AG04449 (cell line): Measurements from ENCODE around the gene REN.

Experiments
- CTCF ChIA-PET: fragments of 350-600 bp; formaldehyde crosslinking; extraction: SDS; loops from one replicate; lab custom pipeline; 2021; ENCODE audit warnings: antibody characterized with exemption; lab: Yijun Ruan, JAX
- POLR2A ChIA-PET: fragments of 400-600, 350-600 bp; formaldehyde crosslinking; extraction: SDS; loops from one replicate; lab custom pipeline; 2020; ENCODE audit warnings: antibody characterized with exemption, inconsistent platforms; lab: Yijun Ruan, JAX
- DNase-seq: peaks from one replicate; pipeline ENCODE4 v3.0.0-alpha.2; 2010; ENCODE audit warnings: low read depth, low spot score
- H3K4me3 ChIP-seq: 2 replicates; pipeline ENCODE4 v1.5.1; 2011; ENCODE audit warnings: low read depth, mild to moderate bottlenecking, control low read depth, low read length
- TF ChIP-seq, protein P1 (sequence below): IDR thresholded peaks from one replicate; pipeline ENCODE4 v1.5.1; 2011; ENCODE audit warnings: mild to moderate bottlenecking, moderate library complexity, low read length, control low read depth, inconsistent platforms; ENCODE audit not compliant: insufficient read depth; ENCODE audit errors: missing control alignments

Gene REN

GRCh38 chr1:204139952-204140351 lies 26.2 kb downstream of the REN start:
- TF ChIP-seq, protein P1, sequence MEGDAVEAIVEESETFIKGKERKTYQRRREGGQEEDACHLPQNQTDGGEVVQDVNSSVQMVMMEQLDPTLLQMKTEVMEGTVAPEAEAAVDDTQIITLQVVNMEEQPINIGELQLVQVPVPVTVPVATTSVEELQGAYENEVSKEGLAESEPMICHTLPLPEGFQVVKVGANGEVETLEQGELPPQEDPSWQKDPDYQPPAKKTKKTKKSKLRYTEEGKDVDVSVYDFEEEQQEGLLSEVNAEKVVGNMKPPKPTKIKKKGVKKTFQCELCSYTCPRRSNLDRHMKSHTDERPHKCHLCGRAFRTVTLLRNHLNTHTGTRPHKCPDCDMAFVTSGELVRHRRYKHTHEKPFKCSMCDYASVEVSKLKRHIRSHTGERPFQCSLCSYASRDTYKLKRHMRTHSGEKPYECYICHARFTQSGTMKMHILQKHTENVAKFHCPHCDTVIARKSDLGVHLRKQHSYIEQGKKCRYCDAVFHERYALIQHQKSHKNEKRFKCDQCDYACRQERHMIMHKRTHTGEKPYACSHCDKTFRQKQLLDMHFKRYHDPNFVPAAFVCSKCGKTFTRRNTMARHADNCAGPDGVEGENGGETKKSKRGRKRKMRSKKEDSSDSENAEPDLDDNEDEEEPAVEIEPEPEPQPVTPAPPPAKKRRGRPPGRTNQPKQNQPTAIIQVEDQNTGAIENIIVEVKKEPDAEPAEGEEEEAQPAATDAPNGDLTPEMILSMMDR = no peak
- no peak for DNase-seq
- ChIA-PET CTCF (interaction anchor here (1.0 to 26.8 kb wide), 5 partner anchors 11 to 275 kb away, joined by 3 to 1069 read pairs (median 10); partner anchors contain the start of genes ETNK2 and SNRPE), POLR2A (no interaction called here)
- H3K4me3 ChIP-seq = no peak overlapping the region

DNA sequence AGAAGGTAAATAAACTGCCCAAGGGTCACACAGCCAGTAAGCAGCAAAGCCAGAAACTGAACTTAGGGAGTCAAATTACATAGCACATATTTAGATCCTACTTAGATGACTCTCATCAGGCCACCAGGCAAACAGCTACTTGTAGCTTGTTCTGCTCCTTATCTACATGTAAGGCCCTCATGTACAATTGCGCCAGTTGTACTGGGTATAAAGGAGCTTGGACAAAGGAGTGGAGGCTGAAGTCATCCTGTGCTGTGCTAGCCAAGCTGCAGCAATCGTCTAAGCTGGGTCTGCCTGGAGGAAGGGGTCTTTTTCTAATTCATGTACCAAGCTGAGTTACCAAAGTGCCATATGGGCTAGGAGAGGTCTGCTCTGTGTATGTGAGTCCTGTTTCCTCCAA lies 27.0 kb downstream of the REN start:
- H3K4me3 ChIP-seq = no peak overlapping the region
- ChIA-PET POLR2A (no interaction called here), CTCF (interaction anchor here (1.1 to 26.8 kb wide), 5 partner anchors 10 to 274 kb away, joined by 3 to 1069 read pairs (median 10); partner anchors contain the start of genes ETNK2 and SNRPE)
- DNase-seq = no peak
- TF ChIP-seq, protein P1 = no peak

DNA sequence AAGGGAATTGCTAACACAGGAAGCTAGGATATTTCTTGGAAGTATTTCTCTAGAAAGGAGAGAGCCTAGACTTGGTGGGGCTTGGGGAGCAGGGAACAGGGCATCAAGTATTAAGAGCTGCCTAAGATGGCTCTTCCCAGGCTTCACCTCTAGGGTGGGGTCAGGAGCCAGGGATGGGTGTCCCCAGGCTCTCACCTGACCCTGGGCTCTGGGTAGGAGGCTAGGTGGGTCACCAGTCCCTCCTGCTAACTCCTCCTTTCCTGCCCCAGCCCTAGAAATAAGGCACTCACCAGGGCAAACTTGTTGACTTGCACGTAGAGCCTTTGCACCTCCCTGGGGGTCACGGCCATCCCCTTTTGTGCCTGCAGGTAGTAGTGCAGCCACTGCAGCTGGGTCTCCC lies 29.3 kb downstream of the REN start:
- TF ChIP-seq, protein P1 = no peak
- DNase-seq = no peak
- ChIA-PET CTCF (interaction anchor here (0.6 to 26.8 kb wide), 6 partner anchors 8 to 301 kb away, joined by 3 to 1069 read pairs (median 8); partner anchors contain the start of gene SNRPE), POLR2A (no interaction called here)
- no peak overlapping the region for H3K4me3 ChIP-seq

DNA sequence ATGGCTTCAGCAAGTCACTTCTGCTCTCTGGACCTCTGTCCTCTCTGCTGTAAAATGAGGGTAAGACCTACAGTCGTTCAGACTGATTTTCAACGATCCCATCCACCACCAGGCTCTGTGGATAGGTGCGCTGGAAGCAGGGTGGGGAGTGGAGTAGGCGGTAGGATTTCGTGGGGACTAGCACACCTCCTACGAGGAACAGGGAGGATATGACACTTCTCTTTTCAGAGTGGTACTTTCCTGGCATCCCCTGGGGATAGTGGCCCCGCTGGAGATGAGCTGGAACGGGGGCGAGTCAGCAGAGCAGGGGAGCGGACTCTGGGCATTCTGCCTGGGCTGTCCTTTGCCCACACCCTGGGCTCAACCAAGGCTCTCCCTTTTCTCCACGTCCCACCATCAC lies 32.0 kb downstream of the REN start:
- TF ChIP-seq, protein P1 = no peak
- POLR2A ChIA-PET = interaction anchor here (0.5 kb wide), 1 partner anchor 16 kb away, joined by 3 read pairs; no protein-coding TSS in a partner anchor
- CTCF ChIA-PET = interaction anchor here (26.8 kb wide), 1 partner anchor 269 kb away, joined by 1069 read pairs; the partner anchor contains the start of gene SNRPE

GRCh38 chr1:204132718-204133117 lies 33.4 kb downstream of the REN start:
- no peak overlapping the region for H3K4me3 ChIP-seq
- POLR2A ChIA-PET = no interaction called here
- TF ChIP-seq, protein P1 = no peak
- CTCF ChIA-PET = interaction anchor here (1.4 to 26.8 kb wide), 3 partner anchors 73 to 268 kb away, joined by 4 to 1069 read pairs (median 32); partner anchors contain the start of gene SNRPE
- no peak for DNase-seq

More for the DNA sequence above, 32.0 kb downstream of the REN start:
- no peak overlapping the region for H3K4me3 ChIP-seq
- no peak for DNase-seq

DNA sequence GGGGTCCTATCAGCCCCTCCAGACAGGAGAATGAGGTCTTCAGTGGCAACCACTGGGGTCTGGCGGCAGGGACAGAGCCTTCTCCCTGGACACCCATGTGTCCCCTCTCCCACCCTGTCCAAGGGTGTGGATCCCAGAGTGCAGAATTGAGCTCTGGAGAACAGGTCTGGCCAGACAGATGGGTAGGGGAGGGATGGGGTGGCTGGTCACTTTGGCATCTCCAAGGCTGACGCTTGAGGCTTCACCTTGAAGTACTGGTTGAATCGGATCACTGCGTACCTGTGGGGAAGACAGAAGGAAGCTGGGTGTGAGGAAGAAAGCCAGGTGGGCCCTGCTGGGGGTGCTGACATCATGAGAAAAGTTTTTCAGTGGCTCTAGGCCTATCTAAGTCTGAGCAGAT lies 34.2 kb downstream of the REN start:
- CTCF ChIA-PET = interaction anchor here (0.6 to 26.8 kb wide), 6 partner anchors 10 to 267 kb away, joined by 3 to 1069 read pairs (median 16); partner anchors contain the start of genes GOLT1A and SNRPE
- no peak for DNase-seq
- H3K4me3 ChIP-seq = no peak overlapping the region
- POLR2A ChIA-PET = no interaction called here
- TF ChIP-seq, protein P1 = no peak
